ENCODE data around the gene SORBS2. TPM values are rescaled to one million over a fixed set of nuclear protein-coding genes. Genes with fewer than 3 reads are reported as not detected.

Gene SORBS2, protein sequence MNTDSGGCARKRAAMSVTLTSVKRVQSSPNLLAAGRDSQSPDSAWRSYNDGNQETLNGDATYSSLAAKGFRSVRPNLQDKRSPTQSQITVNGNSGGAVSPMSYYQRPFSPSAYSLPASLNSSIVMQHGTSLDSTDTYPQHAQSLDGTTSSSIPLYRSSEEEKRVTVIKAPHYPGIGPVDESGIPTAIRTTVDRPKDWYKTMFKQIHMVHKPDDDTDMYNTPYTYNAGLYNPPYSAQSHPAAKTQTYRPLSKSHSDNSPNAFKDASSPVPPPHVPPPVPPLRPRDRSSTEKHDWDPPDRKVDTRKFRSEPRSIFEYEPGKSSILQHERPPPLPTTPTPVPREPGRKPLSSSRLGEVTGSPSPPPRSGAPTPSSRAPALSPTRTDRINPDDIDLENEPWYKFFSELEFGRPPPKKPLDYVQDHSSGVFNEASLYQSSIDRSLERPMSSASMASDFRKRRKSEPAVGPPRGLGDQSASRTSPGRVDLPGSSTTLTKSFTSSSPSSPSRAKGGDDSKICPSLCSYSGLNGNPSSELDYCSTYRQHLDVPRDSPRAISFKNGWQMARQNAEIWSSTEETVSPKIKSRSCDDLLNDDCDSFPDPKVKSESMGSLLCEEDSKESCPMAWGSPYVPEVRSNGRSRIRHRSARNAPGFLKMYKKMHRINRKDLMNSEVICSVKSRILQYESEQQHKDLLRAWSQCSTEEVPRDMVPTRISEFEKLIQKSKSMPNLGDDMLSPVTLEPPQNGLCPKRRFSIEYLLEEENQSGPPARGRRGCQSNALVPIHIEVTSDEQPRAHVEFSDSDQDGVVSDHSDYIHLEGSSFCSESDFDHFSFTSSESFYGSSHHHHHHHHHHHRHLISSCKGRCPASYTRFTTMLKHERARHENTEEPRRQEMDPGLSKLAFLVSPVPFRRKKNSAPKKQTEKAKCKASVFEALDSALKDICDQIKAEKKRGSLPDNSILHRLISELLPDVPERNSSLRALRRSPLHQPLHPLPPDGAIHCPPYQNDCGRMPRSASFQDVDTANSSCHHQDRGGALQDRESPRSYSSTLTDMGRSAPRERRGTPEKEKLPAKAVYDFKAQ (N-terminal part only)
- 156 TPM for total RNA-seq

DNA sequence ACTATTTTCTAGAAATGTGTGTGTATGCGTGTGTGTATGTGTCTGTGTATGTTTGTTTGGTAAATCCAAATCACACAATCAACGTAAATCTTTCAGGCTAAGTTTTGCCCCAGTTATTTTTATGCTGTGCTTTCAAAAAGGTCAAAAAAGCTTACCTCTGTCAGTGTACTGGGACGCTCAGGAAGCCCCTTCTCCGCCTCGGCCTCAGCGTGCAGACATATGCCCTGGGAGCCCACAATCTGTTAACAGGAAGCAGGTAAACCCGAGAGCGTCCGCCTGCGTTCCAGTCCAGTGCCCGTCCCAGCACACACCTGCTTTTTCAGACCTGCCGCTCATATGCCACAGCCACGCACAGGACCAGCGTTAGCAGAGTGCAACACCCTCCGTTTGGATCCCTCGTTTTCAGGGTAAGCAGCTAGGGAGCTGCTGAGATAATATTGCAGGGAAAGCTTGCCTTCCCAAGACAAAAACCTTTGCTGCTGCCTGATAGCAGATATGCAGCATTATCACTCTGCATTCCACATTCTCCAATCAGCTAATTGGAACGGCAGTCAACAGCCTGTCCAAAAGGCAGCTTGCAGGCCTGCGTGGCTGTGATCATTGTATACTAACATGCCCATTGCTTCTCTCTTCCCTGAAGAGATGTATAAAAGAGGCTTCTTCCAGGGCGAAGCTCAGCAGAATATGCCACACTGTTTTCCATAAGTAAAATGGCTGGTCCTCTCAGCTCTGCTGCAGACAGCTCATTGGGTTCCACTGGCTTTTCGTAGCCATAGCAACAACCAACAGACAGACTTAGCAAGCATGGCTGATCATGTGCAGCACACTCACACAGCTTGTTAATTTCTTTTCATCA lies at the start of gene SORBS2:
SORBS2 (minus strand) TSS at position 686 of the 856 bp plus-strand sequence. CDS start 121,623 bp downstream, outside the sequence.

Small RNAs within 50 kb of the gene (small RNA-seq; reads per million reads assigned to genes)
- gene RF00019 (ENCODE audit: low replicate concordance) = not detected

Measured in parietal lobe (tissue), 2 donors.